DND-41 (cell line): ENCODE results near the gene NDOR1.

Experiments used
- ATAC-seq: fragments of 200-7000 bp; cut with Tn5 transposase; 3 replicates; pipeline ENCODE4 v1.9.1; 2021; ENCODE audit warnings: low read depth; ENCODE audit not compliant: insufficient read depth
- DNase-seq: peaks from one replicate; pipeline ENCODE4 v3.0.0-alpha.2; 2020
- H2AFZ ChIP-seq: 2 replicates; pipeline ENCODE4 v1.6.0; 2012; ENCODE audit warnings: low read depth, low read length
- H3K27ac ChIP-seq: 2 replicates; pipeline ENCODE4 v1.5.1; 2012; ENCODE audit warnings: low read length, inconsistent platforms
- H3K27me3 ChIP-seq: fragments of 200-600 bp; sonication (generic); 2 replicates; pipeline ENCODE4 v1.6.0; 2012; ENCODE audit warnings: low read length, mild to moderate bottlenecking, inconsistent platforms; ENCODE audit not compliant: insufficient read depth, poor library complexity
- H3K36me3 ChIP-seq: 2 replicates; pipeline ENCODE4 v1.5.1; 2012; ENCODE audit warnings: low read length, inconsistent platforms; ENCODE audit not compliant: insufficient read depth
- H3K4me1 ChIP-seq: 2 replicates; pipeline ENCODE4 v1.5.1; 2012; ENCODE audit warnings: mild to moderate bottlenecking, low read length; ENCODE audit not compliant: insufficient read depth
- H3K4me2 ChIP-seq: 2 replicates; pipeline ENCODE4 v1.6.0; 2012; ENCODE audit warnings: mild to moderate bottlenecking, moderate library complexity, low read length, inconsistent platforms; ENCODE audit not compliant: insufficient read depth
- H3K4me3 ChIP-seq, 2 experiments: fragments of 200-600 bp in 1 of 2; shearing (Covaris generic) in 1 of 2; 2 replicates each; pipeline ENCODE4 v1.5.1; 2012 to 2016; ENCODE audit warnings: inconsistent platforms in 2 of 2, low read length in 2 of 2, mild to moderate bottlenecking in 2 of 2, low read depth in 1 of 2, moderate library complexity in 1 of 2
- H3K79me2 ChIP-seq: 2 replicates; pipeline ENCODE4 v1.6.0; 2012; ENCODE audit warnings: low read length, inconsistent platforms; ENCODE audit not compliant: insufficient read depth
- H3K9ac ChIP-seq: 2 replicates; pipeline ENCODE4 v1.6.0; 2012; ENCODE audit warnings: low read depth, mild to moderate bottlenecking, inconsistent platforms, low read length, moderate library complexity
- H3K9me3 ChIP-seq: 2 replicates; pipeline ENCODE4 v1.5.1; 2012; ENCODE audit warnings: low read length, moderate library complexity, mild to moderate bottlenecking, inconsistent platforms; ENCODE audit not compliant: insufficient read depth, severe bottlenecking
- H4K20me1 ChIP-seq: 2 replicates; pipeline ENCODE4 v1.6.0; 2012; ENCODE audit warnings: low read length; ENCODE audit not compliant: insufficient read depth
- CTCF ChIP-seq: IDR thresholded peaks from 2 replicates; pipeline ENCODE4 v1.5.1; 2012; ENCODE audit warnings: borderline replicate concordance, low read length, moderate library complexity, mild to moderate bottlenecking; ENCODE audit not compliant: poor library complexity, severe bottlenecking; ENCODE audit errors: extremely low read depth
- EZH2 ChIP-seq: IDR thresholded peaks from 3 replicates; pipeline ENCODE4 v1.6.1; 2012; ENCODE audit warnings: borderline replicate concordance, low read depth, mild to moderate bottlenecking, moderate library complexity, low read length, inconsistent platforms; ENCODE audit not compliant: severe bottlenecking

Gene NDOR1

GRCh38 chr9:137226338-137227053, 21.0 kb downstream of the NDOR1 start:
- no peak overlapping the region for H3K9ac ChIP-seq
- no peak overlapping the region for H3K4me3 ChIP-seq
- no peak for DNase-seq
- H3K27me3 ChIP-seq, result no peaks in the 10 kb centered on the region
- H3K36me3 ChIP-seq, result no peaks in the 10 kb centered on the region
- H3K27ac ChIP-seq, result no peak overlapping the region
- no peaks in the 10 kb centered on the region for H4K20me1 ChIP-seq
- TF ChIP-seq CTCF, result no peak
- TF ChIP-seq EZH2, result no peak
- H3K4me2 ChIP-seq, result no peak overlapping the region
- peaks cover 20% of the 10 kb centered on the region for H3K4me1 ChIP-seq
- no peaks in the 10 kb centered on the region for H3K79me2 ChIP-seq
- no peak overlapping the region for H2AFZ ChIP-seq
- no peak for ATAC-seq
- H3K9me3 ChIP-seq, result no peaks in the 10 kb centered on the region

GRCh38 chr9:137227054-137227852, 21.8 kb downstream of the NDOR1 start, which contains the start of gene RNF224:
TSS of gene RNF224 (plus strand) at chr9:137227502. CDS start at chr9:137228336, 834 bp downstream.
- no peak within 1 kb of the TSS for H3K4me2 ChIP-seq
- TF ChIP-seq CTCF, result peak; percentile 91
- TF ChIP-seq EZH2, result no peak
- H3K79me2 ChIP-seq, result no peaks in the 10 kb centered on the region
- no peak within 1 kb of the TSS for H3K9ac ChIP-seq
- peaks cover 20% of the 10 kb centered on the region for H3K4me1 ChIP-seq
- no peaks in the 10 kb centered on the region for H4K20me1 ChIP-seq
- H3K9me3 ChIP-seq, result no peaks in the 10 kb centered on the region
- peak; percentile 69 for ATAC-seq
- H2AFZ ChIP-seq, result no peak within 1 kb of the TSS
- no peak within 1 kb of the TSS for H3K4me3 ChIP-seq
- H3K27ac ChIP-seq, result no peak within 1 kb of the TSS
- no peaks in the 10 kb centered on the region for H3K36me3 ChIP-seq
- no peaks in the 10 kb centered on the region for H3K27me3 ChIP-seq
- DNase-seq, result peak; percentile 81

GRCh38 chr9:137227853-137228505, 22.5 kb downstream of the NDOR1 start:
- TF ChIP-seq EZH2 (no peak), CTCF (no peak)
- H3K27me3 ChIP-seq, result no peaks in the 10 kb centered on the region
- no peak overlapping the region for H3K4me2 ChIP-seq
- DNase-seq, result no peak
- no peak overlapping the region for H3K9ac ChIP-seq
- H3K4me1 ChIP-seq, result peaks cover 14% of the 10 kb centered on the region
- no peak overlapping the region for H3K4me3 ChIP-seq
- H3K79me2 ChIP-seq, result no peaks in the 10 kb centered on the region
- H2AFZ ChIP-seq, result no peak overlapping the region
- no peak overlapping the region for H3K27ac ChIP-seq
- H3K36me3 ChIP-seq, result no peaks in the 10 kb centered on the region
- no peaks in the 10 kb centered on the region for H3K9me3 ChIP-seq
- H4K20me1 ChIP-seq, result no peaks in the 10 kb centered on the region
- ATAC-seq, result no peak
